ENCODE data around the gene MATK.

Gene MATK

DNA sequence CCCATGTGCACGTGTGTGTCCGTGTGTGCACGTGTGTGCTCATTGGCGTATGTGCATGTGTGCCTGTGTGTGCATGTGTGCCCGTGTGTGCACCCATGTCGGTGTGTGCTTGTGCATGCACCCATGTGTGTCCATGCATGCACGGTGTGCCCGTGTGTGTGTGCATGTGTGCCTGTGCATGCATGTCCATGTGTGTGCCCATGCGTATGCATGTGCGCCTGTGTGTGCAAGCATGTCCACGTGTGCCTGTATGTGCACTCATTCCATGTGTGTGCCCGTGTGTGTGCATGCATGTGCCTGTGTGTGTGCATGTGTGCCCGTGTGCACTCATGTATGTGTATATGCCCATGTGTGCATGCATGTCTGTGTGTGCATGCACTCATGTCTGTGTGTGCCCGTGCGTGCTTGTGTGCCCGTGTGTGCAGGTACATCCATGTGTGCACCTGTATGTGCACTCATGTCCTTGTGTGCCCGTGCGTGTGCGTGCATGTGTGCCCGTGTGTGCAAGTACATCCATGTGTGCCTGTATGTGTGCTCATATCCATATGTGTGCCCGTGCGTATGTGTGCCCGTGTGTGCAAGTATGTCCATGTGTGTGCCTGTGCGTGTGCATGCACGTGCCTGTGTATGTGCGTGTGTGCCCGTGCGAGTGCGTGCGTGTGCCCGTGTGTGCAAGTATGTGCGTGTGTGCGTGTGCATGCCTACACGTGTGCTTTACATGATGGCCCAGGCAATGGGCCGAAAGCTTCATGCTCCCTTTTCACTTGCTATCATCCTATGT is 21.6 kb upstream of the MATK start:
- no peak overlapping the region for H3K4me3 ChIP-seq (replicated peaks in 1 of 2; ENCODE audit: low read depth in 2 of 2, low read length in 2 of 2)
- TF ChIP-seq, protein P1, sequence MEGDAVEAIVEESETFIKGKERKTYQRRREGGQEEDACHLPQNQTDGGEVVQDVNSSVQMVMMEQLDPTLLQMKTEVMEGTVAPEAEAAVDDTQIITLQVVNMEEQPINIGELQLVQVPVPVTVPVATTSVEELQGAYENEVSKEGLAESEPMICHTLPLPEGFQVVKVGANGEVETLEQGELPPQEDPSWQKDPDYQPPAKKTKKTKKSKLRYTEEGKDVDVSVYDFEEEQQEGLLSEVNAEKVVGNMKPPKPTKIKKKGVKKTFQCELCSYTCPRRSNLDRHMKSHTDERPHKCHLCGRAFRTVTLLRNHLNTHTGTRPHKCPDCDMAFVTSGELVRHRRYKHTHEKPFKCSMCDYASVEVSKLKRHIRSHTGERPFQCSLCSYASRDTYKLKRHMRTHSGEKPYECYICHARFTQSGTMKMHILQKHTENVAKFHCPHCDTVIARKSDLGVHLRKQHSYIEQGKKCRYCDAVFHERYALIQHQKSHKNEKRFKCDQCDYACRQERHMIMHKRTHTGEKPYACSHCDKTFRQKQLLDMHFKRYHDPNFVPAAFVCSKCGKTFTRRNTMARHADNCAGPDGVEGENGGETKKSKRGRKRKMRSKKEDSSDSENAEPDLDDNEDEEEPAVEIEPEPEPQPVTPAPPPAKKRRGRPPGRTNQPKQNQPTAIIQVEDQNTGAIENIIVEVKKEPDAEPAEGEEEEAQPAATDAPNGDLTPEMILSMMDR (IDR thresholded peaks at IDR 0.05; ENCODE audit: low read depth, low read length) = no peak

DNA sequence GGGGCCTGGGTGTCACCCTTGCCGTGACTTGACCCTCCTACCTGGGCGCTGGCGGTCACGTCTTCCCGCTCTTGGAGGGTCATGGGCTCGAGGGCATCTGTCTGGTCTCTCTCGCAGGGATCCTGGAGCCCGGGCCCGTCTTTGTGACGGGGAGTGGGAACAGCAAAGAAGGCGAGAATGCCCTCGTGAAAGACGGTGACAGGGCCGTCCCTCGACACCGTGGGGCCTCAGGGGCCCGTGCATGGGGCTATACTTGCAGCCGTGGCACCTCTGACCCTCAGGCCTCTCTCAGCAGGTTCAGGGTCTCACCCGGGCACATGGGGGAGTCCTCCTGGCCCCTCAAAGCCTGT is 20.9 kb upstream of the MATK start:
- no peak overlapping the region for H3K4me3 ChIP-seq (replicated peaks in 1 of 2; ENCODE audit: low read depth in 2 of 2, low read length in 2 of 2)
- TF ChIP-seq, protein P1 (IDR thresholded peaks at IDR 0.05; ENCODE audit: low read depth, low read length) = no peak
- DNase-seq (ENCODE audit: low read depth in 2 of 2) = no peak

More for the DNA sequence above, 21.6 kb upstream of the MATK start:
- DNase-seq (ENCODE audit: low read depth in 2 of 2) = no peak

DNA sequence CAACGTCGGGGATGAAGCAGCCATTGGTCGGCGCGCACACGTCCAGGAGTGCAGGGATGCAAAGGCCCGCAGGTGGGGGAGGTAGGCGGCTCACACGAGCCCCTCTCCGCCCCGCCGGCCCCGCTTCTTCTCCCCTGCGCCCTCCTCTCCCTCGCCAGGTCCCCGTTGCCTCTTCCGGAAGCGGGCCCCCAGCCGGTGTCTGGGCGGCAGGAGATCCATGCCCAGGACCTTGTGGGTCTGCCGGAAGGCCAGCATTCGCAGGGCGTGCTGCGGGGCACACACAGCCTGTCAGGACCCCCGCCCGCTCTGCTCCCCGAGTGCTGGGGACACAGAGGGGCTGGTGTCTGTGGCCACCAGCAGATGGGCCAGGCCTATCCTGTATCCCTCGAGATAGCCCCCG is 19.7 kb upstream of the MATK start:
- TF ChIP-seq, protein P1 (IDR thresholded peaks at IDR 0.05; ENCODE audit: low read depth, low read length) = no peak
- H3K4me3 ChIP-seq (replicated peaks in 1 of 2; ENCODE audit: low read depth in 2 of 2, low read length in 2 of 2) = no peak overlapping the region
- no peak for DNase-seq (ENCODE audit: low read depth in 2 of 2)

DNA sequence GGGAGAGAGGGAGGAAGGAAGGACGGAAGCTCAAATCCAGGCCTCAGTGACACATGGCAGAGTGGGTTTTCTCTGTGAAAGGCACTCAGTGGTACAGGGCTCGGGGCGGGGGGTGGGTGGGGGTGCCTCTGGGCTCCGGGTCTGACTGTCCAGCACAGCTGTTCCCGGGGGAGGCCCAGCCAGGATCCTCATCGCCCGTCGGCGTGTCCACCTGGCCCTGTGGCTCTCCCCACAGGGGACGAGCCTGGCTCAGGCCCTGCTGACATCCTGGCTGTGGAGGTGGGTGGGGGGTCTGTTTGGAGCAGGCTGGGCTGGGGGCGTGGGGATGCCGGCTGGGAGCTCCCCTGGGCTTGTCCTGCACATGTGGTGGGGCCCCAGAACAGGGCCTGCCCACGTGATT is 18.2 kb upstream of the MATK start:
- TF ChIP-seq, protein P1 (IDR thresholded peaks at IDR 0.05; ENCODE audit: low read depth, low read length) = no peak
- no peak overlapping the region for H3K4me3 ChIP-seq (replicated peaks in 1 of 2; ENCODE audit: low read depth in 2 of 2, low read length in 2 of 2)
- DNase-seq (ENCODE audit: low read depth in 2 of 2) = no peak

DNA sequence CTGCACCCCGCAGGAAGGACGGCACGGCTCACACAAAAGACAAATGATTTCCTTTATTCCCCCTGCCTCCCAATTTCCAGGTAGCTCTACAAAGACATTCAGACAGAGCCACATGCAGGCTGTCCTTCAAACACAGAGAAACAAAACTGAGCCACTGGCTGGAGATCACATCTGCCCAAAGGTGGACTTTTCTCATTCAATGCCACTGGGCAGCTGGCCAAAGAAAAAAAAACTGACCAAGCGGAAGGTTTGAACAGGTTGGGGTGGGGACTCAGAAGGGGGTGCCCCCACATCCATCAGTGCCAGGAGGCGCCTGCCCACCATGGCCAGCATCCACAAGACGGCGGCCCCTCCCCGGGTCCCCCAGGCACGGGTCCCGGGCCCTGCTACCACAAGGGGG is 17.8 kb upstream of the MATK start:
- TF ChIP-seq, protein P1 (IDR thresholded peaks at IDR 0.05; ENCODE audit: low read depth, low read length) = no peak
- no peak for DNase-seq (ENCODE audit: low read depth in 2 of 2)
- no peak overlapping the region for H3K4me3 ChIP-seq (replicated peaks in 1 of 2; ENCODE audit: low read depth in 2 of 2, low read length in 2 of 2)

DNA sequence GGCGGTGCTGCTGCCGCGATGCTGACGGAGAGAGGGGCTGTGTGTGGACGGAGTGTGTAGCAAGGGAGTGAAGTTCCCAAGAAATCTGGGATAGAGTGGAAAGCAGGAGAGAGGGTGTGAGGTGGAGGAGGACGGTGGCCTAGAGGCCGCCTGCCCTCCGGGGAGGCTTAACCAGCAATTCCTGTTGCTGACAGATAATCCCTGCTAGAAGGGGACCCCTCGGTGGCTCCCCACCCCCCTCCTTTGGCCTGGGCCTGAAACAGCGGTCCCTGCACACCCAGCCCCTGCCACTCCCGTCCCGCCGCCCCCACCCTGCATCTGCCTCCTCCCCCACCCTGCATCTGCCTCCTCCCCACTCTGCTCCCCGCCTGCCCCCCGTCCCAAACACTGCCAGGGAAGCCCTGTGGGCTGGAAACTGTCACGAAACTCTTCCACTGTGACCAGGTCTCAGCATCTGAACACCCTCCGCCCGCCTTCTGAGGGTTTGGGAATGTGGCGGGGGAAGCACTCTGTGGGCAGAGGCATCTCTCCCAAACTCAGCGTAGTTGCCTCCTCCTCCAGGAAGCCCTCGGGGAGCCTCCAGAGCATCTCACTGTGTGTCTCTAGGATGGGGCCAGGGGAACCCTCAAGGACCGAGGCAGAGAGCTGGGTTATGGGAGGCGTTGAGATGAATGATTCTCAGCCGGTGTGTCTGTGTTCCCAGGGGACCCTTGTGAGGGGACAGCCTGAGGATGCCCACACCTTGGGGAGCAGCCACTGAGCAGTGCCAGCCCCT is 17.1 kb upstream of the MATK start:
- no peak overlapping the region for H3K4me3 ChIP-seq (replicated peaks in 1 of 2; ENCODE audit: low read depth in 2 of 2, low read length in 2 of 2)
- DNase-seq (ENCODE audit: low read depth in 2 of 2) = no peak
- TF ChIP-seq, protein P1 (IDR thresholded peaks at IDR 0.05; ENCODE audit: low read depth, low read length) = no peak

Data from cardiac fibroblast (primary cell).